Measurements from ENCODE around the gene SLC35F6. TPM values are rescaled to one million over a fixed set of nuclear protein-coding genes. Genes with fewer than 3 reads are reported as not detected.

Gene SLC35F6
- total and polyA plus RNA-seq, 9 of the 15 experiments (the other 6 are each of a cell fraction or from before 2014, with no cell fraction given), result 11.9 to 47.3 (median 22.5) TPM

GRCh38 chr2:26769089-26769761, 5.1 kb downstream of the SLC35F6 start (continued):
- TF ChIP-seq CREB5 (CRISPR knock-in tag; IDR thresholded peaks at IDR 0.05), result no peak
- no peak for TF ChIP-seq FOXJ3 (CRISPR knock-in tag; IDR thresholded peaks at IDR 0.05)
- TF ChIP-seq SMARCB1 (IDR thresholded peaks at IDR 0.05; ENCODE audit: insufficient read length, low read depth), result no peak
- TF ChIP-seq MLX (CRISPR knock-in tag; conservative IDR thresholded peaks at IDR 0.05), result no peak
- peak; percentile 79; the same call in 1 of the 2 replicates for TF ChIP-seq PHF21A (IDR thresholded peaks at IDR 0.05; ENCODE audit: borderline replicate concordance, low read depth)
- TF ChIP-seq BACH1 (tag; IDR thresholded peaks at IDR 0.05), result no peak
- TF ChIP-seq BDP1 (IDR thresholded peaks at IDR 0.05; ENCODE audit: insufficient read depth, insufficient read length), result no peak
- TF ChIP-seq SETDB1 (IDR thresholded peaks at IDR 0.05; ENCODE audit: low read length), result no peak
- TF ChIP-seq HSF4 (CRISPR knock-in tag; IDR thresholded peaks at IDR 0.05; ENCODE audit: borderline replicate concordance), result peak; percentile 19; the same call in 1 of the 2 replicates
- TF ChIP-seq VEZF1 (CRISPR knock-in tag; IDR thresholded peaks at IDR 0.05), result peak; percentile 68
- peak; percentile 45 to 51; a peak in 3 of 4 replicates for TF ChIP-seq FOXK2 (conservative IDR thresholded peaks at IDR 0.05 in 1 of 2, IDR thresholded peaks at IDR 0.05 in 1 of 2; ENCODE audit: low read depth in 2 of 2)
- peak; percentile 25; the same call in 1 of the 2 replicates for TF ChIP-seq ZNF239 (CRISPR knock-in tag; IDR thresholded peaks at IDR 0.05)
- TF ChIP-seq ZNF75A (CRISPR knock-in tag; IDR thresholded peaks at IDR 0.05), result no peak
- peak; percentile 43; the same call in 1 of the 2 replicates for TF ChIP-seq HCFC1 (IDR thresholded peaks at IDR 0.05; ENCODE audit: low read depth, low read length)
- TF ChIP-seq CC2D1A (IDR thresholded peaks at IDR 0.05), result peak; percentile 46; the same call in 1 of the 2 replicates
- TF ChIP-seq ZNF384 (IDR thresholded peaks at IDR 0.05; ENCODE audit: low read depth, low read length), result 0 out of 2 replicates have a peak, but pooled peaks have one; percentile 27
- no peak for TF ChIP-seq ZNF785 (CRISPR knock-in tag; IDR thresholded peaks at IDR 0.05)
- TF ChIP-seq ZNF121 (CRISPR knock-in tag; conservative IDR thresholded peaks at IDR 0.05), result no peak
- no peak; the same call in 1 of the 2 replicates for TF ChIP-seq BCL6 (CRISPR knock-in tag; IDR thresholded peaks at IDR 0.05)
- TF ChIP-seq OTX1 (CRISPR knock-in tag; IDR thresholded peaks at IDR 0.05), result no peak
- TF ChIP-seq RBBP5 (IDR thresholded peaks at IDR 0.05; ENCODE audit: borderline replicate concordance, insufficient read depth, low read length, poor library complexity, severe bottlenecking), result peak; percentile 23
- TF ChIP-seq ZKSCAN8 (CRISPR knock-in tag; IDR thresholded peaks at IDR 0.05), result no peak
- no peak for TF ChIP-seq ZNF707 (CRISPR knock-in tag; conservative IDR thresholded peaks at IDR 0.05)
- no peak for TF ChIP-seq CAMTA2 (CRISPR knock-in tag; conservative IDR thresholded peaks at IDR 0.05)
- TF ChIP-seq ZNF174 (CRISPR knock-in tag; IDR thresholded peaks at IDR 0.05), result no peak
- peak; percentile 95 for TF ChIP-seq C11orf30 (IDR thresholded peaks at IDR 0.05; ENCODE audit: low read depth)
- no peak for TF ChIP-seq ZNF77 (CRISPR knock-in tag; IDR thresholded peaks at IDR 0.05)
- no peak for TF ChIP-seq NR1H2 (CRISPR knock-in tag; IDR thresholded peaks at IDR 0.05)
- TF ChIP-seq MTA3 (IDR thresholded peaks at IDR 0.05; ENCODE audit: borderline replicate concordance), result peak; percentile 94

Measured in K562 (cell line).